Small intestine (tissue), 7 donors: ENCODE data around the gene DCLRE1C. TPM values are rescaled to one million over a fixed set of nuclear protein-coding genes. Genes with fewer than 3 reads are reported as not detected.
"Not testable (repeated sequence)": the region's sequence is repeated elsewhere in the genome, so short reads cannot be mapped to it uniquely, and the experiment has no call there.

Source experiments
- DNase-seq, 2 donors: peaks; one replicate each; pipeline versions ENCODE4 v3.0.0 to v3.0.0-alpha.2; 2013
- FAIRE-seq: peaks from 2 replicates; lab custom pipeline; 2012; peaks lifted over from hg19 to GRCh38; lab: Jason Lieb, UNC
- H3K27ac ChIP-seq, 3 donors: one replicate each; pipeline ENCODE4 v1.5.1; 2013; ENCODE audit warnings: low read length in 2 of 3, mild to moderate bottlenecking in 2 of 3, control low read depth in 1 of 3, inconsistent platforms in 1 of 3, low read depth in 1 of 3, moderate library complexity in 1 of 3
- H3K27me3 ChIP-seq, 3 donors: one replicate each; pipeline ENCODE4 v1.6.1; 2013; ENCODE audit warnings: low read length in 3 of 3, inconsistent platforms in 1 of 3; ENCODE audit not compliant: control insufficient read depth in 3 of 3, insufficient read depth in 3 of 3
- H3K36me3 ChIP-seq, 3 donors: one replicate each; pipeline ENCODE4 v1.6.1; 2013; ENCODE audit warnings: low read length in 3 of 3, inconsistent platforms in 1 of 3, low read depth in 1 of 3, mild to moderate bottlenecking in 1 of 3, moderate library complexity in 1 of 3; ENCODE audit not compliant: control insufficient read depth in 3 of 3, insufficient read depth in 2 of 3
- H3K4me1 ChIP-seq, 3 donors: one replicate each; pipeline ENCODE4 v1.6.1; 2013; ENCODE audit warnings: low read length in 2 of 3, inconsistent platforms in 1 of 3, low read depth in 1 of 3, mild to moderate bottlenecking in 1 of 3, moderate library complexity in 1 of 3; ENCODE audit not compliant: control insufficient read depth in 3 of 3, insufficient read depth in 2 of 3
- H3K4me3 ChIP-seq, 3 donors: one replicate each; pipeline ENCODE4 v1.5.1; 2013; ENCODE audit warnings: low read length in 3 of 3, control low read depth in 1 of 3, inconsistent platforms in 1 of 3, low read depth in 1 of 3, mild to moderate bottlenecking in 1 of 3, moderate library complexity in 1 of 3
- H3K9me3 ChIP-seq, 2 donors: one replicate each; pipeline ENCODE4 v1.6.1; 2013; ENCODE audit warnings: low read depth in 1 of 2, low read length in 1 of 2; ENCODE audit not compliant: control insufficient read depth in 2 of 2, insufficient read depth in 1 of 2
- WGBS, 3 donors: extraction: QIAGEN DNeasy Blood & Tissue Kit; methylation state at CpG; one replicate each; pipeline ENCODE4 v1.1.7; 2013; 5-methylcytosine and 5-hydroxymethylcytosine counted together
- polyA plus RNA-seq, 4 donors: library from polyadenylated mRNA; stranded (reverse) in 3 of 4; unstranded in 1 of 4; fragments of 200-250 nt in 3 of 4; fragments of 120-200 nt in 1 of 4; gene quantifications; one replicate each; pipeline versions ENCODE4 v1.2.1 to v1.2.3, GENCODE V29; 2013
- donor health status: healthy with polysubstance abuse.
- donor health status: control.
- donor health status: control.
- donor health status: Bipolar disorder and iron deficiency.
- donor health status: healthy.

Gene DCLRE1C
- polyA plus RNA-seq, 4 donors, result 3.8 to 11.2 (median 5.5) TPM

- Histone ChIP-seq H3K4me1 (peaks cover 1 to 9% (median 4%) of the 10 kb centered on the region in 3 donors), H3K27me3 (no peaks in the 10 kb centered on the region), H3K27ac (peak overlapping the region; percentile 62 to 95 (median 91)), H3K36me3 (peaks cover 0 to 10% (median 0%) of the 10 kb centered on the region in 3 donors), H3K4me3 (peak overlapping the region; percentile 59 to 77 (median 77)), H3K9me3 (no peaks in the 10 kb centered on the region)
- FAIRE-seq (no peak), DNase-seq (peak; percentile 46 to 67)
- 1 to 4% (median 2%) methylated on average over 31 to 32 of the region's 32 CpGs for WGBS, 3 donors
Observed at GRCh38 chr10:14953424-14954000, 384 bp downstream of the DCLRE1C start.

GRCh38 chr10:14952851-14953423 is 959 bp downstream of the DCLRE1C start:
- no peaks in the 10 kb centered on the region for H3K27me3 ChIP-seq
- peak overlapping the region in 2 of 3 donors; percentile 59 to 77 for H3K4me3 ChIP-seq
- peaks cover 1 to 9% (median 4%) of the 10 kb centered on the region in 3 donors for H3K4me1 ChIP-seq
- H3K9me3 ChIP-seq, result no peaks in the 10 kb centered on the region
- DNase-seq (no peak), FAIRE-seq (no peak)
- peak overlapping the region; percentile 62 to 95 (median 91) for H3K27ac ChIP-seq
- H3K36me3 ChIP-seq, result peaks cover 0 to 12% (median 2%) of the 10 kb centered on the region in 3 donors
- WGBS, 3 donors, result 34 to 60% (median 49%) methylated on average over 10 of the region's 10 CpGs

GRCh38 chr10:14949291-14949690 is 4.6 kb downstream of the DCLRE1C start:
- no peak overlapping the region for H3K4me3 ChIP-seq
- no peak for DNase-seq
- no peaks in the 10 kb centered on the region for H3K27me3 ChIP-seq
- WGBS, 3 donors, result 93 to 97% (median 93%) methylated on average over 5 of the region's 5 CpGs
- no peak overlapping the region for H3K27ac ChIP-seq
- peaks cover 6 to 42% (median 7%) of the 10 kb centered on the region in 3 donors for H3K36me3 ChIP-seq
- H3K9me3 ChIP-seq, result peaks cover 0 to 2% of the 10 kb centered on the region in 2 donors
- H3K4me1 ChIP-seq, result peaks cover 1 to 9% (median 4%) of the 10 kb centered on the region in 3 donors
- FAIRE-seq, result no peak

GRCh38 chr10:14947268-14947667 is 6.6 kb downstream of the DCLRE1C start:
- no peak overlapping the region for H3K27ac ChIP-seq
- peaks cover 6 to 49% (median 7%) of the 10 kb centered on the region in 3 donors for H3K36me3 ChIP-seq
- no peak overlapping the region for H3K4me3 ChIP-seq
- no peak for DNase-seq
- 94 to 99% (median 96%) methylated on average over 1 of the region's 1 CpG for WGBS, 3 donors
- H3K27me3 ChIP-seq, result no peaks in the 10 kb centered on the region
- peaks cover 0 to 2% of the 10 kb centered on the region in 2 donors for H3K9me3 ChIP-seq
- FAIRE-seq, result no peak
- H3K4me1 ChIP-seq, result peaks cover 0 to 4% (median 1%) of the 10 kb centered on the region in 3 donors

GRCh38 chr10:14945108-14945507 is 8.8 kb downstream of the DCLRE1C start:
- no peak overlapping the region for H3K4me3 ChIP-seq
- no peaks in the 10 kb centered on the region for H3K27me3 ChIP-seq
- no peak for FAIRE-seq
- peaks cover 6 to 49% (median 7%) of the 10 kb centered on the region in 3 donors for H3K36me3 ChIP-seq
- 95 to 98% (median 98%) methylated on average over 5 of the region's 5 CpGs for WGBS, 3 donors
- no peaks in the 10 kb centered on the region for H3K4me1 ChIP-seq
- peaks cover 0 to 2% of the 10 kb centered on the region in 2 donors for H3K9me3 ChIP-seq
- no peak for DNase-seq
- no peak overlapping the region for H3K27ac ChIP-seq

GRCh38 chr10:14942950-14943338 is 11.0 kb downstream of the DCLRE1C start:
- H3K27ac ChIP-seq, H3K4me1 ChIP-seq, DNase-seq, FAIRE-seq, H3K9me3 ChIP-seq, H3K27me3 ChIP-seq, H3K4me3 ChIP-seq: not testable (repeated sequence)
- WGBS, 3 donors, result 95 to 98% (median 96%) methylated on average over 6 to 7 of the region's 7 CpGs
- peaks cover 4 to 49% (median 7%) of the 10 kb centered on the region in 3 donors for H3K36me3 ChIP-seq

GRCh38 chr10:14942147-14942949 is 11.5 kb downstream of the DCLRE1C start:
- H3K4me3 ChIP-seq, FAIRE-seq, H3K9me3 ChIP-seq, H3K4me1 ChIP-seq, DNase-seq, H3K27me3 ChIP-seq: not testable (repeated sequence)
- Histone ChIP-seq H3K27ac (peak overlapping the region in 1 of 3 donors; percentile 44), H3K36me3 (peaks cover 3 to 46% (median 5%) of the 10 kb centered on the region in 3 donors)
- WGBS, 3 donors, result 87 to 92% (median 90%) methylated on average over 16 to 17 of the region's 17 CpGs

GRCh38 chr10:14938971-14939370 is 14.9 kb downstream of the DCLRE1C start:
- H3K9me3 ChIP-seq, FAIRE-seq, DNase-seq, H3K4me3 ChIP-seq, H3K4me1 ChIP-seq, H3K27me3 ChIP-seq, H3K27ac ChIP-seq: not testable (repeated sequence)
- peaks cover 2 to 39% (median 7%) of the 10 kb centered on the region in 3 donors for H3K36me3 ChIP-seq
- WGBS, 3 donors, result 52 to 69% (median 61%) methylated on average over 2 to 4 of the region's 5 CpGs
